HL-60 (cell line): ENCODE results near the gene ESPL1.

Experiments
- GABPA ChIP-seq: IDR thresholded peaks from 2 replicates; pipeline ENCODE4 v1.6.1; 2012; ENCODE audit warnings: low read depth
- POLR2AphosphoS5 ChIP-seq: IDR thresholded peaks from 2 replicates; pipeline ENCODE4 v1.6.1; 2012; ENCODE audit warnings: low read depth
- SPI1 ChIP-seq: IDR thresholded peaks from 2 replicates; pipeline ENCODE4 v1.6.1; 2012; ENCODE audit warnings: low read depth, mild to moderate bottlenecking, borderline replicate concordance
- TF ChIP-seq, protein P1 (sequence below): IDR thresholded peaks from one replicate; pipeline ENCODE4 v1.5.1; 2011; ENCODE audit warnings: low read length, control low read depth, inconsistent platforms; ENCODE audit not compliant: insufficient read depth
- TF ChIP-seq, protein P2 (sequence below): IDR thresholded peaks from 2 replicates; pipeline ENCODE4 v1.6.1; 2012; ENCODE audit warnings: low read depth; ENCODE audit not compliant: insufficient replicate concordance

DNA sequence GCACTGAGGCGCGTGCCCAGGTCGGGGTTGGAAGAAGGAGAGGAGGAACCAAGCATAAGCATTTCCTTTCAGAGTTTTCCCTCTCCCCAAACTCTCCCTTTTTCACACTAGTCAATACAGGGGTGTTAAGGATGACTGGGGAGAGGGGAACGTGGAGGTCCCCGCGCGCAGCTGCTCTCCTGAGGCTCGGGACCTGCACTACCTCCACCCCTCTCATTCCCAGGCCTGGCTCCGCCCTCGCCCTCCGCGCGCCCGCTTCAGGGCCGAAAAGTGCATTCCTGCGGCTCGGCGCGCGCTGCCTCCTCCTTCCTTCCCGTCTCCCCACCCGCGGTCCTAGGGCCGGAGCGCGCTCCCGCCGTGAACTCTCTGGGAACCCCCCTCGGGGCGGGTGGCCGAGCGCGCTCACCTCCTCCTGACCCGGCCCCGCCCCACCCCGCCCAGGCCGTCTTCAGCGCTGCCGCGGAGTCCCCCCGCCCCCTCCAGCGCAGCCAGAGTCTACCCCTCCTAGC lies 47.4 kb upstream of the ESPL1 start:
- TF ChIP-seq, protein P1, sequence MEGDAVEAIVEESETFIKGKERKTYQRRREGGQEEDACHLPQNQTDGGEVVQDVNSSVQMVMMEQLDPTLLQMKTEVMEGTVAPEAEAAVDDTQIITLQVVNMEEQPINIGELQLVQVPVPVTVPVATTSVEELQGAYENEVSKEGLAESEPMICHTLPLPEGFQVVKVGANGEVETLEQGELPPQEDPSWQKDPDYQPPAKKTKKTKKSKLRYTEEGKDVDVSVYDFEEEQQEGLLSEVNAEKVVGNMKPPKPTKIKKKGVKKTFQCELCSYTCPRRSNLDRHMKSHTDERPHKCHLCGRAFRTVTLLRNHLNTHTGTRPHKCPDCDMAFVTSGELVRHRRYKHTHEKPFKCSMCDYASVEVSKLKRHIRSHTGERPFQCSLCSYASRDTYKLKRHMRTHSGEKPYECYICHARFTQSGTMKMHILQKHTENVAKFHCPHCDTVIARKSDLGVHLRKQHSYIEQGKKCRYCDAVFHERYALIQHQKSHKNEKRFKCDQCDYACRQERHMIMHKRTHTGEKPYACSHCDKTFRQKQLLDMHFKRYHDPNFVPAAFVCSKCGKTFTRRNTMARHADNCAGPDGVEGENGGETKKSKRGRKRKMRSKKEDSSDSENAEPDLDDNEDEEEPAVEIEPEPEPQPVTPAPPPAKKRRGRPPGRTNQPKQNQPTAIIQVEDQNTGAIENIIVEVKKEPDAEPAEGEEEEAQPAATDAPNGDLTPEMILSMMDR = no peak
- TF ChIP-seq POLR2AphosphoS5 (no peak), GABPA (no peak), SPI1 (no peak)
- TF ChIP-seq, protein P2, sequence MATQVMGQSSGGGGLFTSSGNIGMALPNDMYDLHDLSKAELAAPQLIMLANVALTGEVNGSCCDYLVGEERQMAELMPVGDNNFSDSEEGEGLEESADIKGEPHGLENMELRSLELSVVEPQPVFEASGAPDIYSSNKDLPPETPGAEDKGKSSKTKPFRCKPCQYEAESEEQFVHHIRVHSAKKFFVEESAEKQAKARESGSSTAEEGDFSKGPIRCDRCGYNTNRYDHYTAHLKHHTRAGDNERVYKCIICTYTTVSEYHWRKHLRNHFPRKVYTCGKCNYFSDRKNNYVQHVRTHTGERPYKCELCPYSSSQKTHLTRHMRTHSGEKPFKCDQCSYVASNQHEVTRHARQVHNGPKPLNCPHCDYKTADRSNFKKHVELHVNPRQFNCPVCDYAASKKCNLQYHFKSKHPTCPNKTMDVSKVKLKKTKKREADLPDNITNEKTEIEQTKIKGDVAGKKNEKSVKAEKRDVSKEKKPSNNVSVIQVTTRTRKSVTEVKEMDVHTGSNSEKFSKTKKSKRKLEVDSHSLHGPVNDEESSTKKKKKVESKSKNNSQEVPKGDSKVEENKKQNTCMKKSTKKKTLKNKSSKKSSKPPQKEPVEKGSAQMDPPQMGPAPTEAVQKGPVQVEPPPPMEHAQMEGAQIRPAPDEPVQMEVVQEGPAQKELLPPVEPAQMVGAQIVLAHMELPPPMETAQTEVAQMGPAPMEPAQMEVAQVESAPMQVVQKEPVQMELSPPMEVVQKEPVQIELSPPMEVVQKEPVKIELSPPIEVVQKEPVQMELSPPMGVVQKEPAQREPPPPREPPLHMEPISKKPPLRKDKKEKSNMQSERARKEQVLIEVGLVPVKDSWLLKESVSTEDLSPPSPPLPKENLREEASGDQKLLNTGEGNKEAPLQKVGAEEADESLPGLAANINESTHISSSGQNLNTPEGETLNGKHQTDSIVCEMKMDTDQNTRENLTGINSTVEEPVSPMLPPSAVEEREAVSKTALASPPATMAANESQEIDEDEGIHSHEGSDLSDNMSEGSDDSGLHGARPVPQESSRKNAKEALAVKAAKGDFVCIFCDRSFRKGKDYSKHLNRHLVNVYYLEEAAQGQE = no peak
